Measurements from ENCODE around the gene KDM4D.
"Not testable (repeated sequence)": the region's sequence is repeated elsewhere in the genome, so short reads cannot be mapped to it uniquely, and the experiment has no call there.

KDM4D gene

DNA sequence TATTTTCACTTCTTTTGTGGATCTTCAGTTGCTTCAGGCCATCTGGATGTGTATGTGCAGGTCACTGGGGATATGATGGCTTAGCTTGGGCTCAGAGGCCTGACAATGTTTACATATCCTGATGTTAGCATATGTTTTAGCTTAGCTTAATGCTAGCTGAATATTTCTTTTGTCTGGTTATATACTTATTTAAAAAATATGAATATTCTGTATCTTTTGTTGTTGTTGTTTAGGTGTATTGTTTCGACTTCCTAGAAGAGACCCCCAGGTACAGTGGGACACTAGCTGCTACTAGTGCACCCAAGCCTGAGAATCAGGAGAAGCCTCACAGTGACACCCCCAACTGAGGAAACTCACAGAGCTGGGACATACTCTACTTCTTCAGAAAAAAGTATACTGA is 51.4 kb downstream of the KDM4D start, which contains the start of gene KDM4E:
Gene KDM4E, plus strand, starts transcription at position 301 of the 400 bp plus-strand sequence. CDS start 300 bp downstream, outside the sequence.
- TF ChIP-seq, protein P1, sequence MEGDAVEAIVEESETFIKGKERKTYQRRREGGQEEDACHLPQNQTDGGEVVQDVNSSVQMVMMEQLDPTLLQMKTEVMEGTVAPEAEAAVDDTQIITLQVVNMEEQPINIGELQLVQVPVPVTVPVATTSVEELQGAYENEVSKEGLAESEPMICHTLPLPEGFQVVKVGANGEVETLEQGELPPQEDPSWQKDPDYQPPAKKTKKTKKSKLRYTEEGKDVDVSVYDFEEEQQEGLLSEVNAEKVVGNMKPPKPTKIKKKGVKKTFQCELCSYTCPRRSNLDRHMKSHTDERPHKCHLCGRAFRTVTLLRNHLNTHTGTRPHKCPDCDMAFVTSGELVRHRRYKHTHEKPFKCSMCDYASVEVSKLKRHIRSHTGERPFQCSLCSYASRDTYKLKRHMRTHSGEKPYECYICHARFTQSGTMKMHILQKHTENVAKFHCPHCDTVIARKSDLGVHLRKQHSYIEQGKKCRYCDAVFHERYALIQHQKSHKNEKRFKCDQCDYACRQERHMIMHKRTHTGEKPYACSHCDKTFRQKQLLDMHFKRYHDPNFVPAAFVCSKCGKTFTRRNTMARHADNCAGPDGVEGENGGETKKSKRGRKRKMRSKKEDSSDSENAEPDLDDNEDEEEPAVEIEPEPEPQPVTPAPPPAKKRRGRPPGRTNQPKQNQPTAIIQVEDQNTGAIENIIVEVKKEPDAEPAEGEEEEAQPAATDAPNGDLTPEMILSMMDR (IDR thresholded peaks at IDR 0.05; ENCODE audit: insufficient read depth, low read depth, low read length, missing control alignments): no peak
- DNase-seq (ENCODE audit: low read depth): no peak
- no peak within 1 kb of the TSS for H3K4me3 ChIP-seq (ENCODE audit: low read depth, low read length)

DNA sequence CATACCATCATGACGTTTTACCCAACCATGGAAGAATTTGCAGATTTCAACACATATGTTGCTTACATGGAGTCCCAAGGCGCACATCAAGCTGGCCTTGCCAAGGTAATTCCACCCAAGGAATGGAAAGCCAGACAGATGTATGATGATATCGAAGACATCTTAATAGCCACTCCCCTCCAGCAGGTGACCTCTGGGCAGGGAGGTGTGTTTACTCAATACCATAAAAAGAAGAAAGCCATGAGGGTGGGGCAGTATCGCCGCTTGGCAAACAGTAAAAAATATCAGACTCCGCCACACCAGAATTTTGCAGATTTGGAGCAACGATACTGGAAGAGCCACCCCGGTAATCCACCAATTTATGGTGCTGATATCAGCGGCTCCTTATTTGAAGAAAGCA is 52.1 kb downstream of the KDM4D start:
- DNase-seq (ENCODE audit: low read depth): not testable (repeated sequence)

DNA sequence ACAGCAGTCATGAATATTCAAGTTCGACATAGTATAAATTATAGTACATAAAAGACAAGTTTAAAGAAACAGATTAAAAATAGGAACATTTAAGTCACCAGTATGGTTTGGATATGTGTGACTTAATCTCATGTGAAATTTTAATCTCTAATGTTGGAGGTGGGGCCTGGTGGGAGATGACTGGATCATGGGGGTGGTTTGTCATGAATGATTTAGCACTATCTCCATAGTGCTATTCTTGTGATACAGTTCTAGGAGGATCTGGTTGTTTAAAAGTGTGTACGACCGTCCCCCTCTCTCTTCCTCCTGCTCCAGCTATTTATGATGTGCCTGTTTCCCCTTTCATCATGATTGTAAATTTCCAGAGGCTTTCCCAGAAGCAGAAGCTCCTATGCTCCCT is 54.8 kb downstream of the KDM4D start:
- no peak for DNase-seq (ENCODE audit: low read depth)
- no peak overlapping the region for H3K4me3 ChIP-seq (ENCODE audit: low read depth, low read length)
- TF ChIP-seq, protein P1 (IDR thresholded peaks at IDR 0.05; ENCODE audit: insufficient read depth, low read depth, low read length, missing control alignments): no peak

More for the DNA sequence above, 52.1 kb downstream of the KDM4D start:
- H3K4me3 ChIP-seq (ENCODE audit: low read depth, low read length): not testable (repeated sequence)

DNA sequence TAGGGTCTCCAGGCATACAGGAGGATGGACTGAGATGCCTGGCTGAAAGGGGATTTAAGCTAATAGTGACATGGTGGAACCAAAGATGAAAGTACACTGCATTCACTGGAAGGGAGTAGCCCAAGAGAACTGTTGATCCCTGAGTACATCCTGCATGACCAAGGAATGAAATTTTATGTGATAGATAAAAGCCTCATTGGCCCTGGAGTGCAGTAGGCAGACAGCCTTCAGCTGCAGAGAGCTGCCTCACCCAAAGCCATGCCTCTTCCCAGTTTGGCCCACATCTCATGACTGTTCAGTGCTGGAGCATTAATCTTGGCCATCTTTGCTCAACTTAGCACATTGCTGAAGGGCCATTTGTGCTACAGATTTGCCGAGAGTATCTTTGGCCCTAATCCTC is 59.5 kb downstream of the KDM4D start:
- DNase-seq (ENCODE audit: low read depth): no peak
- TF ChIP-seq, protein P1 (IDR thresholded peaks at IDR 0.05; ENCODE audit: insufficient read depth, low read depth, low read length, missing control alignments): no peak
- no peak overlapping the region for H3K4me3 ChIP-seq (ENCODE audit: low read depth, low read length)

DNA sequence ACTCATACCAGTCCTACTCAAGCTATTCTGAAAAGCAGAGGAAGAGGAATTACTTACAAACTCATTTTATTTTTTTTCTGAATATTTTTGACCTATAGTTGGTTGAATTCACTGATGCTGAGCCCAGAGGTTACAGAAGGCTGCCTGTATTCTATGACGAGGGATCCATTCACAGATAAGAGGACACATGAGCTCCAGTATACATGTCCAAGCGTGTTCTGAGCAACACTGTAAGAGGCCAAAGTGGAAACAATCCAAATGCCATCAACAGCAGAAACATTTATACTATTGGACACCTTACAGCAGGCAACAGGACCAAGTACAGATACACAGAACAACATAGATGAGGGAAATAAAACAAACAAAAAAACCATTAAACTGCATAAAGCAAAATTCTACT is 61.8 kb downstream of the KDM4D start:
- DNase-seq (ENCODE audit: low read depth): no peak
- no peak overlapping the region for H3K4me3 ChIP-seq (ENCODE audit: low read depth, low read length)
- TF ChIP-seq, protein P1 (IDR thresholded peaks at IDR 0.05; ENCODE audit: insufficient read depth, low read depth, low read length, missing control alignments): no peak

DNA sequence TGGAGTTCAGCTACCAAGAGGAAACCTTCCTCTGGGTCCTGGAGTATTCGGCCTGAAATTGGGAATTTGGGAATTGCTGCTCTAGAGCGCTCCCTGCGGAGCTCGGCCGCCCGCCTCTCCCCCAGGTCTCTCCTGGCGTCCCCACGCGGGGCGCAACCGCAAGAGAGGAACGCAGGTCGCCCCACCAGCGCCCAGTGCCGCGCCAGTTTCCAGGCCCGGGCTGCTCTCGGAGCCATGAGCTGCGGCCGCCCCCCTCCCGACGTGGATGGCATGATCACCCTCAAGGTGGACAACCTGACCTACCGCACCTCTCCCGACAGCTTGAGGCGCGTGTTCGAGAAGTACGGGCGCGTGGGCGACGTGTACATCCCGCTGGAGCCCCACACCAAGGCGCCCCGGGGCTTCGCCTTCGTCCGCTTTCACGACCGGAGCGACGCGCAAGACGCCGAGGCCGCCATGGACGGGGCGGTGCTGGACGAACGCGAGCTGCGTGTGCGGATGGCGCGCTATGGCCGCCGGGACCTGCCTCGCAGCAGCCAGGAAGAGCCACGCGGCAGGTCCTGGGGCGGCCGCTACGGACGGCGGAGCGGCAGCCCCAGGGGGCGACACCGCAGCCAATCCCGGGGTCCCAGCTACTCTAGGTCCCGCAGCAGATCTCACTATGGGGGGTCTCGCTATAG is 64.0 kb downstream of the KDM4D start:
- DNase-seq (ENCODE audit: low read depth); H3K4me3 ChIP-seq (ENCODE audit: low read depth, low read length): not testable (repeated sequence)

DNA sequence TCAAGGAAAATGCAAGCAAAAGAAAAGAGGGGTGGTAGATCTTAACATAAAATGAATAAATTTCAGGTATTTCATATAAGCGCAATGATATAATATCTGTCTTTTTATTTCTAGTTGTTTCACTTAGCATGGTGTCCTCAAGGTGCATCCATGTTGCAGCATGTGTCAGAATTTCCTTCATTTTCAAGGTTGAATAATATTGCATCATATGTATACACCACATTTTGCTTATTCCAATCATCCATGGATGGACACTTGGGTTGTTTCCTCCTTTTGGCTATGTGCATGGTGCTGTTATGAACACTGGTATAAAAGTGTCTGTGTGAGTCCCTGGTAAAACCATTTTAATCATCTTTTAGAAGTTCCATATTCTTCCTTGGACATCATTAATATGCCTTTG is 68.7 kb downstream of the KDM4D start:
- DNase-seq (ENCODE audit: low read depth): no peak
- no peak overlapping the region for H3K4me3 ChIP-seq (ENCODE audit: low read depth, low read length)
- TF ChIP-seq, protein P1 (IDR thresholded peaks at IDR 0.05; ENCODE audit: insufficient read depth, low read depth, low read length, missing control alignments): no peak

DNA sequence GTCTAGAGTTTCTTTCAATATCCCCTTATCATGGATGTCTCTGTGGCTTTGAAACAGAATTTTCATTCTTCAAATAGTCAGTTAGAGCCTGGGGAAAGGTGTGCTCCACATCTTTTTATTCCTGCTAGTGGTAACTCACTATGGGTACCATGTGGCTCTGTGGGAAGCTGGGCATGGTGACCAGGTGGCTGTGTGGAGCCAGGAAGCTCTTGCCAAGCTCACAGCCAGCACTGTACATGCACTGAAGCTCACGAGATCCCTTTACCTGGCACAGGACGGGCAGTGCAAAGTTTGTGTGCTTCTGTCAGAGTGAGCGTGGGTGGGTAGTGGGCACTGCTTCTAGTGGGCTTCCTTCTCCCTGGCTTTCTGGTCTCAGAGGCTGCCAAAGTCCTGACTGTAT is 69.4 kb downstream of the KDM4D start:
- no peak overlapping the region for H3K4me3 ChIP-seq (ENCODE audit: low read depth, low read length)
- TF ChIP-seq, protein P1 (IDR thresholded peaks at IDR 0.05; ENCODE audit: insufficient read depth, low read depth, low read length, missing control alignments): no peak
- no peak for DNase-seq (ENCODE audit: low read depth)
